NCI-H2171 treated with DMSO at 0.1 percent for 48 hours (cell line): ENCODE results near the gene DLG2.

Experiments used
- DNase-seq: peaks from one replicate; lab custom pipeline; 2025; lab: John Stamatoyannopoulos, UW

The DLG2 gene

GRCh38 chr11:84558085-84558905 is 1068.8 kb downstream of the DLG2 start:
- DNase-seq = peak; percentile 4

GRCh38 chr11:84552791-84553190 is 1074.4 kb downstream of the DLG2 start:
- DNase-seq = no peak

DNA sequence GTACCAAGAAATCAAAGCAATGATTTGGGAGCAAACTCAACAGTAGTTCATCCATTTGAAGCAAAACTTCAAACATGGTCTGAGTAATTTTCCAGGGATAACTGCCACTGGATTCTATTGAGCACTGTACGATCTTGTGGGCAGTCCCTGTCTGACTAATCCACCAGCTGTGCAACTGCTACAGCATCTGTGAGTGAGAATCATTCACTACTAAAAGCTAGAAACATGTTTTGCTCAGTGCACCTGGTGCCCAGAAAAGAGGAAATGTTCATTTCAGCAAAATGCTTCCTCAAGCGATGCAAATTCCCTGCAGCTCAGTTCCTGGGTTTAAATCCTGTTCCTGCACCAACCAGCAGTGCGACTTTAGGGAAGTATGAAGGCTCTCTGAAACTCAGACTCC is 1077.9 kb downstream of the DLG2 start:
- no peak for DNase-seq

DNA sequence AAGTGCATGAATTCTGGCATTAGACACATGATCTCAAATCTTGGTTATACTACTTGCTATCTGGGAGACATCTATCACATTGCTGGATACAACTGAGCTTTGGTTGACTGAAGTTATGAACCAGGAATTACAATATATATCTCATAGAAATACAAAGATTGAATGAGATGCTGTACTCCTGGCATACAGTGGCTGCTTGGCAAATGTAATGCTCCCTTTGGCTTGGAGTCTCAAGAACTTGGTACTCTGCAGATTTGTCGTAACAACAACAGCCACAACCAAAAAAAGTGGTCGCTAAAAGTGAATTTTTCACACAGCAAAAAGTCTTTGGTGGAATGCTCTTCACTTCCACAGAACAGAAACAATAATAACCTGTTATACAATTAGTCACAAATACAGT is 1082.6 kb downstream of the DLG2 start:
- no peak for DNase-seq

- DNase-seq = no peak
These were observed 1083.6 kb downstream of the DLG2 start for GRCh38 chr11:84543367-84544159.

GRCh38 chr11:84541731-84542340 is 1085.3 kb downstream of the DLG2 start:
- DNase-seq = no peak

GRCh38 chr11:84536456-84536855 is 1090.7 kb downstream of the DLG2 start:
- no peak for DNase-seq

DNA sequence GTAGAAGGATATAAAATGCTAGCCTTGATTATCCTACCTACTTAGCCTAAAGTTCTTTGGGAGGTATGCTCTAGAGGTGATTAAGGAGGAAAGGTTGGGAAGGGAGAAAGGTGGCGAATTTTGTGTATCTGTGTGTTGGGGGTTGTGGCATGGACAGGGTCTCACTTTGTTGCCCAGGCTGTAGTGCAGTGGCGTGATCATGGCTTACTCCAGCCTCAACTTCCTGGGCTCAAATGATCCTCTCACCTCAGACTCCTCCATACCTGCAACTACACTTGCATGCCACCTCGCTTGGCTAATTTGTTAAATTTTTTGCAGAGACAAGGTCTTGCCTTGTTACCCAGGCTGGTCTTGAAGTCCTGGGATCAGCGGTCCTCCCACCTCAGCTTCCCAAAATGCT is 1094.8 kb downstream of the DLG2 start:
- no peak for DNase-seq

DNA sequence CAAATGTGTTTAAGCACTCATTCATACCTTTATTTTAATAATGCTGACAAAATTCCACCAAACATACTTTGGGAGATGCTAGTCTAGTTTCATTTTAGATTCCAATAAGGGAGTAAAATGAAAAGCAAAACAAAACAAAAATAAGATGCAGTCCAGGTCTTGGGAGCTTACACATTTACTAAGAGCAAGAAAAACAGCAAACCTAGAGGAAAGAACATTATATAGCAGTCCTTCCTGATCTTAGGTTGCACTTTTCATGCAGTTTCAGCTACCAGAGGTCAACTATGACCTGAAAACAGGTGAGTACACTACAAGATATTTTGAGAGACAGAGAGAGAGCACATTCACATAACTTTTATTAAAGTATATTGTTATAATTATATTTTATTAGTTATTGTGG is 1100.9 kb downstream of the DLG2 start:
- no peak for DNase-seq

GRCh38 chr11:84524422-84525051 is 1102.6 kb downstream of the DLG2 start:
- no peak for DNase-seq

- no peak for DNase-seq
These were observed 1104.8 kb downstream of the DLG2 start for GRCh38 chr11:84522331-84522730.

DNA sequence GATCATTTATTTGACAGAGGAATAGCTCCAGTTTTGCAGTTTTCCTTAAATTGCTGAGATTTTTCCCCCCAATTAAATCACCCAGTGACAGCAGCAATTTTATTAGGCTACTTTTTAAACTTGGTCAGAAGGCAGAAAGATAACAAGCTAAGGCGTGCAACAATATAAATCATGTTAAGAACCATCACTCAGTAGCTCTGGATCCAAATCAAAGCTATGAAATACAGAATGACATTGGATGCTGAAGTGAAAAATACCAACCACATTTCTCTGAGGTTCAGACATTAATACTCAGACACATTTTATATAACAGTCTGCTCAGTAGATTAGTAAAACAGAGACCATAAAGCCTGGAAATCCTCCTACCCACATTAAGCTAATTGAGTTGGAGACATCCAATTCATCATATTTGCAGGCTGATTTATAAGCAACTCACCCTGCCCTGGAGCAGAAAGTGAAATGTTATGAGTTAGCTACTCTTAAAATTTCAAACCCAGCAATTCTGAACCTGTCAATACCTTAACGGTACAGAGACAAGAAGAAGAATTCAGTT is 1108.4 kb downstream of the DLG2 start:
- no peak for DNase-seq

- DNase-seq = no peak
These were observed 1112.7 kb downstream of the DLG2 start for GRCh38 chr11:84514436-84514835.

- DNase-seq = no peak
These were observed 1123.6 kb downstream of the DLG2 start for GRCh38 chr11:84503503-84503902.

DNA sequence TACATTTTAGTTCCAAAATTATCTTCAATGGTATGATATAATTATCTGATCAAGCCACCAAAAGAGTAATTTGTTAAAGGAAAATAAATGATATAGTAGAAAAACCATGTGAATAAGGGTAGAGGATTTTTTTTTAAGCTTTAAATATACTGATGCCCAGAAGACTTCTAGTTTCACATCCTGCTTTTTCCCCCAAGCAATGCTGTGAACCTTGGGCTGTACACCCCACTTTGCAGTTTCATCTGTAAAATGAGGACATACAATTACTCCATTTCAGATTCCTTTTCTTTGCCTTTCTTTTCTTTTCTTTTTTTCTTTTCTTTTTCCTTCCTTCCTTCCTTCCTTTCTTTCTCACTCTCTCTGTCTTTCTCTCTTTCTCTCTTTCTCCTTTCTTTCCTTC is 1125.4 kb downstream of the DLG2 start:
- no peak for DNase-seq

- no peak for DNase-seq
These were observed 1129.1 kb downstream of the DLG2 start for GRCh38 chr11:84497981-84498411.

GRCh38 chr11:84497181-84497580 is 1130.0 kb downstream of the DLG2 start:
- DNase-seq = no peak

- no peak for DNase-seq
These were observed 1131.0 kb downstream of the DLG2 start for GRCh38 chr11:84496122-84496521.

DNA sequence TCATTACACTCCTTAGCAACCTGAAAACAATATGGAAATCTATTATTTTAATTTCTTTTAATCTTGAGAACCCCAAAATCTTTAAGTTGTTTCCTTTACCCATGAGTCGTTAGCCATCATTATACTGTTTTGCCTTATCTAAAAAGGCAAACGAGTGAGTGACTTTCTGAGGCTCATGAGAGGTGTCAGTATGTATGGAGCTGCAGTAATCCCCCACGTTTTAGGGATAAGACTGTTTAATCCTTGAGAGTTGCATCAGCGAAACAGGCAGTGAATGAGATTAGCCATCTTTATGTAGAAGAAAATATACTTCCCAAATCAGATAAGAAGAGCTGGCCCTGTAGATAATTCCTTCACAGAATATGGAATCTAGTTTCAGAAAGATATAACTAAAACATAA is 1147.0 kb downstream of the DLG2 start:
- DNase-seq = no peak

DNA sequence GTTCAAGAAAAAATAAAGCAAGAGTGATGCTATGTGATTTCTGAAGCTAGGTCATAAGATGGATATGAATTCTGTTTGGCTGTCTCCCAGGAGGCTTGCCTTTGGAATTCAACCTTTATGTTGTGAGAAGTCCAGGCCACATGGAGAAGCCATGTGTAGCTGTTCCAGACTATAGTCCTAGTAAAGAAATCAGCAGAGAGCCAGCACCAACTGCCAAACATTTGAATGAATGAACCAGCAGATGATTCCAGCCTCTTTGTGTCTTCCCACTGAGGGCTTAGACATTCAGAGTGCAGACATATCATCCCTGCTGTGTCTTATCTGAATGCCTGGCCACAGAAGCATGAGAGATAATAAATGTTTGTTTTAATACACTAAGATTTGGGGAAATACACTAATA is 1150.6 kb downstream of the DLG2 start:
- no peak for DNase-seq

GRCh38 chr11:84471501-84471900 is 1155.6 kb downstream of the DLG2 start:
- no peak for DNase-seq

GRCh38 chr11:84468235-84468634 is 1158.9 kb downstream of the DLG2 start:
- no peak for DNase-seq
